Stimulated activated CD8-positive, alpha-beta memory T cell treated with anti-CD3 and anti-CD28 coated beads, Interleukin-12 subunit alpha, Interleukin-12 subunit beta, amount 100 ng/mL, for 24 hours (primary cell): ENCODE data around the gene TSHZ2.

ENCODE experiments used
- DNase-seq: peaks from one replicate; pipeline ENCODE4 v3.0.0-alpha.2; 2020; ENCODE audit errors: extremely low read depth

TSHZ2 gene

DNA sequence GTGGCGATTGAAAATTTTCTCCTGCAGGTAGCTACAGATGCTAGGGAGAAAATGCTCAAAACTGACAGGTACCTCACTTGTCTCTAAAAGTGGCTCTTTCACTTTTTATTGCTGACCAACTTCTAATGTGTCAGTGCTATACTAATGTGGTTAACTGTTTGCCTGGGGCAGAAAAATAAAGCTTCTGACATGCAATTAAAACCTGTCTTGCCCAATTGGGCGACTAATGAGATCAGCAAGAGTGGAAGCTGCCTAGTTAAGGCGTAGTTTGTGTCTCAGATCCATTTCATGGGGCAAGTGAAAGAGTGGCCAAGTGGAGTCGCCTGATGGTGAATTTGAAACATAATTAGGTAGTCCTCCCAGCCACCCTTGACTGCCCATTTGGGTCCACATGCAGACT, 193.3 kb downstream of the TSHZ2 start:
- no peak for DNase-seq

DNA sequence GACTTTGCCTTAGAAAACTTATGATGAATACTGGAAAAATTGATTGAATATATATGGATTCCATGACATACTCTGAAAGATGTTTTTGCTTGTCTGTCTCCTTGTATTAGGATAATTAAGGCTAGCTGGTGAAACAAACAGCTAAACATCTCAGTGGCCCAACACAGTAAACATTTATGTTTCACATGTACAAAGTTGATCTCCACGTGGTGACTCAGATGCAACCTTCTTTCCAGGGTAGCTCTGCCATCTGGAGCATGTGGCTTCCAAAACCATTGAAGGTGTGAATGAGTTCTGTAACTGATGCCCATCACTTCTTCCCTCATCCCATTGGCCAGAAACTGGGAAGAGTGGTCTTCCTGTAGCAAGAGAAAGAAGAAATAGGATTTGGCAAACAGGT, 196.3 kb downstream of the TSHZ2 start:
- DNase-seq, result no peak

DNA sequence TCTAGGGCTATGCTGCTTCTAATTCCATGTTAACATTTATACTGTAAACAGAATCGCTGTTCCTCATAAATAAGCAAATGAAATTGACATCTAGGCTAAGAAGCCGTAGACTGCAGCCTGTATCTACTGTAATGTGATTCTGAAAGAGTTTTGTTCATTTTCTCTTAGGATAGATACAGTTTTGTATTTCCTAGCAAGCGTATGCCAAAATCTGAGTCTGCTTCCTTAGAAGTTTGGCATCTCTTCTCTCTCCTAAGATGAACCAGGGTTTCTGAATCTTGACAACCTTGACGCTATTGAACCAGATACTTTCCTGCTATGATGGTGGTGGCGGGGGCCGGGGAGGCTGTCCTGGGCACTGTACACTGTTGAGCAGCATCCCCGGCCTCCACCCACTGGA, 198.0 kb downstream of the TSHZ2 start:
- no peak for DNase-seq

DNA sequence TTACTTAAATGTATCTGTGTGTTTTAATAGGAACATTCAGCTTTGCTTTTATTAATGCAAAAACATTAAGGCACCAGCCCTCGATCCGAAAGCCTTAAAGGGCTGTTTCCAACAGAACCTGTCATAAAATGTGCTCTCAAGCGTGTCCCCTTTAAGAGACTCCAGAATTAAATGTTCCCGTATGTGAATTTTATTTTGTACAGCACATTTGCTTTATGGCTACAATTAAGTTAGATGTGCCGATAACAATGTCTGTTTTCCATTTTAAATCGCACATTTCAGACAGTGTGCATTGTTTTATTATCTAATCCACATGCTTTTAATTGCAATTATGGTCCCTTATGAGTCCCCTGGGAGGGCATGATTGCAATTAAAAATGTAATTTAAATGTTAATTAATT, 198.9 kb downstream of the TSHZ2 start:
- DNase-seq, result no peak

DNA sequence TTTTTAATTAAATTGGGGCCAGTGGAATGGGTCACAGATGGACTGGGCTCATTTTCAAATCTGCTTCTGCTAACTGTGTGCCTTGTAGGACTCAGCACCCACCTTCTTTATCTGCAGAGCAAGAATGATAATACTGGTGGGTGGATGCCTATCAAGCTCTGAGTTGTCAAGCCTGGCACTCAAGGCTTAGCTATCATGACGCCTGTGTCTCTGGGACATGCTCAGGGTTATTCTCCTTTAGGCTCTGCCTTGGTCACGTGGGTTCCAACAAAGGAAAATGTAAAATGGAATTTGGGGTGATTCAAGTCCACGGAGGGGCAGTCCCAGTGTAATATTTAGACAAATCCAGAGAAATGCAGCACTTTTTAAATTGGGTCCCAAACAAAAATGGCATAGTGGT, 202.3 kb downstream of the TSHZ2 start:
- no peak for DNase-seq

DNA sequence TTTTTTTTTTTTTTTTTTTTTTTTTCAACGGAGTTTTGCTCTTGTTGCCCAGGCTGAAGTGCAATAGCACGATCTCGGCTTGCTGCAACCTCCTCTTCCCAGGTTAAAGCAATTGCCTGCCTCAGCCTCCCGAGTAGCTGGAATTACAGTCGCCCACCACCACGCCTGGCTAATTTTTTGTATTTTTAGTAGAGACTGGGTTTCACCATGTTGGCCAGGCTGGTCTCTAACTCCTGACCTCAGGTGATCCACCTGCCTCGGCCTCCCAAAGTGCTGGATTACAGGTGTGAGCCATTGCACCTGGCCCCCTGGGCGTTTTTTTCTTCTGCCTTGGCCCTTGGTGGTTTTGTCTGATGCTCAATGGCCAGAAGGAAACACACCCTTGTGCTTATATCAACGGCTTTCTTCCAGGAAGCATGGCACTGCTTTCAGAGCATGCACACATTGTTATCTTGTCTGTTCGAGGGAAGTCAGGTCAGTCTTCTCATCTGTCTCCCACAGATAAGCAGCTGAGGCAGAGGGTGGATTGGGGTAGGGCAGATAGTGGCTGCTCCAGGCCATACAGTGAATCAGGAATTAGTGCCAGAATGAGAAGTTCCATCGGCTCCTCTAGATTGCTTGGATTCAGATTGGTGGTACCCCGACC, 203.1 kb downstream of the TSHZ2 start:
- DNase-seq, result no peak

DNA sequence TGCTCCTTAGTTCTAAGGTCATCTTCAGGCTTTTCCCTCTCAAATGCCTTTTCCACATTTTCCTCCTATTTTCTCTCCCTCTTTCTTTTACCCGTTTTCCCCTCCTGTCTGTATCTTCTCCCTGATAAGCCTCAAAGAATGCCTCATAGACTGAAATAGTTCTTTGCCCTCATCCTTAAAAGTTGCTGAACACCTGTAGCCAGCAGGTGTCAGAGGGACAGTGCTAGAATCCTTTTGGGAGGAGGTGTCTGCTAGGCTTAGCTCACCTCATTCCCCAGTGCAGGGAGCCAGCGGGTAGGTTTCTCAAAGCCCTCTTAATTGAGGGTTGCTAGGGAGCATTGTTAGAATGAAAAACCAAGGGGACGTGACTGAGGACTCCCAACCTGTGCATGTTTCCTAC, 204.0 kb downstream of the TSHZ2 start:
- no peak for DNase-seq

DNA sequence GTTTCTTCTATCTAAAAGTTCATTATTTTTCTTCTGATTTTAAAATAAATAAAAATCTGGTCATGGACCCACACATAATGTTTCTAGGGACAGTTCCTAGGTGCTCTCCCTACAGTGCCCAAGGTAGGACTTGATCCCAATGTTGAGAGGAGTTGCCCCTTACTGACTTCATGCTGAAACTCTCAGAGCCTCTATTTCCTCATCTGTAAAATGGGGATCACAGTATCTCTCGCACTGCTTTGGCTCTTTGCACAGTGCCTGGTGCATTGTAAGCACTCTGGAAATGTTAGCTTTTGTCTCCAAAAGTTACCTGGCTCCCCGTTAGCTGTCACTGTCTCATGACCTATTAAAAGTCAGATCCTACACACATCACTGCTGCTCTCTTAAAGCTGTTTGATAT, 205.5 kb downstream of the TSHZ2 start:
- no peak for DNase-seq

DNA sequence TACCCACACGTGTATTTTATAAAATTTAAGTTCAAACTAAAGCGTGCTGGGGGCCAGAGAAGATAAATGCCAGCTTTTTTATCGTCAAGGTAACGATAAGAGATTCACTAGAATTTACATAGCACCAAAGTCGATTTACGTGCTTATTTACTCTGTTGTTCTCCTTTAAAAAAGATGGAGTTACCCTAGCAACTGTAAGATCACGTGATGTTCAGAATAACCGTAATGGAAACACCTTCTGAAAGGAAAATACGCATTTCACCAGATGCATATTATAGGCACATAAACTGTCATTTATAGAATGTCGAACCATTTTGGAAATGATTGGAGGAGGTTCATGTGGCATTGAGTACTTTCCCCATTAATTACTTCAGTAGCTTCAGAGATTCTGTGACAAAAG, 207.6 kb downstream of the TSHZ2 start:
- DNase-seq, result no peak

DNA sequence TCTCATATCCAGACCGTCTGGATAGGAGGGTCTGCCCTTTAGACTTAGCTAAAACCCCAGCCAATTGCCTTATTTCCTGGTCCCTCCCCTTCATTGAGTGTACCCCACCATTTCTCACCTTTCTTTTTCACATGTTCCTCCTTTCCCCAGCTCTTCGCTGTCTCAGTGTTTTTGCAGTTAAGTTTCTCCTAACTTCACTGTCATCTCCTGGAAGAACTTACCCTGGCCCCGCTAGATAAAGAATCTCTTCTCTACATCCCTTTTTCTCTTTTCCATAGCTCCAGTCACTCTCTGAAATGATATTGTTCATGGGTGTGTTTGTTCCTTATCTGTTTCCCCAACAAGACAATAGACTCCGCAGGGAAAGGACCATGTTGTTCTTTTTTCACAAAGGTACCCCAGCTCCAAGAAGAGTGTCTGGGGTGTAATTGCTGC, 208.8 kb downstream of the TSHZ2 start:
- DNase-seq, result no peak

DNA sequence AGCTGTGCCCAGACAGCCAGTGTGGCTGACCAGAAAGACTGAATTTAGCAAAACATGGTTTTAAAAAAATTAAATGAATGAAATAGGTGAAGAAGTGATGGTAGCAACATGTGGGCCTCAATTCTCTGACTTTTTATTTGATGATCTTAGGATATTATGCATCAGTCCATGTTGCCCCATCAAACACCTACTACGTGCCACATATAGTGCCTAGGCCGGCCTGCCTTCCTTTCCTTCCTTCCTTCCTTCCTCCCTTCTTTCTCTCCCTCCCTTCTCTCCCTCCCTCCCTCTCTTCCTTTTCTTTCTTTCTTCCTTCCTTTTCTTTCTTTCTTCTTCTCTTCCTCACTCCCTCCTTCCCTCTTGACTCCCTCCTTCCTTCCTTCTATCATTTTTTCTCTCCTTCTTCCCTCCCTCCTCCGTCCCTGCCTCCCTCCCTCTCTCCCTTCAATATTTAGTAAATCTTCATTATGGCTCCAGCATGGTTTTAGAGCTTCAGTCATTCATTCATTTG, 209.8 kb downstream of the TSHZ2 start:
- DNase-seq, result no peak

DNA sequence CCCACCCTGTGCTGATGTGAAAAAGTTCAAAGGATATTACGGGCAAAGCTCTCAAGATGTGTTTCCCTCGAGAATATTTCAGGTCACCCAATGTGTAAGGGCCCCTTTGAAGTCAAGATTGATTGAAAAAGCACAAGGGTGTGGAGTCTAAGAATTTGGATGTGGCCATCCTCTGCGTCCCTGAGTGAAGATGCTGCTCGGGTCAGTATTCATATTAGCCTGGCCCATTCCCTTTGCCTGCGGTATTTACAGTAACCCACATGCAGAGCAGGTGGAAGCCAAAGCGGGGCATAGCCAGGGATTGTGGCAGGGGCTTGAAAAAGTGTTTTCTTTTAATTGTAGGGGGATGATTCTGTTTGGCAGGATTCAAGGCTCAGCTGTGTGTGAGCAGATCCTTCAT, 211.0 kb downstream of the TSHZ2 start:
- no peak for DNase-seq

DNA sequence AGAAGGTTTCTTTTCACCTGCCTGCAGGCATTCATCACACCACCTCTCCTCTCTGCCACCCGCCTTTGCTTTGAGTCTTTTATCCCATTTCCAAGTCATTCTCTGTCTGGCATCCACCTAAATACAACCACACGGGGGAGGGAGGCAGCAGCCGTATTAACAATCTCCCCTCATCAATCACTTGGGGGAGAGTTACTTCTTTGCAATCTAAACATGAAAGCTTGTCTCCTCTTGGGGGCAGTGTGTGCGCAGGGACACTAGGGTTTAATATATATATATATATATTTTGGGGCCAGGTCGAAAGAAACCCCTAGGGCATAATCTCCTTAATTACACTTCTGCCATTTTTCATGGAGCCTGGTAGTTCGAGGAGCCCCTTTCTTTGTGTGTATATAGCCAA, 214.5 kb downstream of the TSHZ2 start:
- no peak for DNase-seq

DNA sequence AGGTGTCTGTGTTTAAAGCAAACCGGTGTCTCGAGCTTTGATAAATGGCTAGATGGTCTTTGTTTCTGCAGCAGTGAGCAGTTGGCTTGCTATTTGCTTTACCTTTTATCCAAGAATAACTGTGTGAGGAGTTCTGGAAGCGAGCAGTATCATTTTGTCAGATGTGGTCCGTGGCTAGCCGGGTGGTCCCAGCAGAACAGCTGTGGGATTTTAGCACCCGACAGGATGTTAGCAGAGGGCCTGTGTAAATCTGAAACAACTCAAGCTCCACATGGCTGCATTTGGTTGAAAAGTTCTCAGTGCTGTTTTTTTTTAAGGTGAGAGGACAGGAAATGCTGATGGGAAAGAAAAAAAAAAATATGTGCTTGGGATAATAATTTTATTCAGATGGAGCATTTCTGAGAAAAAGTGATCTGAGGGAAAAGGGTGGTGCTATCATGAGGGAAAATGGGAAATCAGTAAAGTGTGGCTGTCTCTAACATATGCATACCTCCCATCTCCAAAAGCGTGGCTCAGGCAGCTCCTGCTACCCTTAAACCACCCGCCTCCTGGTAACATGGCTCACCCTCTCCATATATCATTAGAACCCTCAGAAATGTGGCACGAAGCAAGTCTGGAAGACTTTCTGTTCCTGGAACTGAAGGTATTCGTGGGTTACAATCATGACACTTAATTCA, 215.4 kb downstream of the TSHZ2 start:
- no peak for DNase-seq

DNA sequence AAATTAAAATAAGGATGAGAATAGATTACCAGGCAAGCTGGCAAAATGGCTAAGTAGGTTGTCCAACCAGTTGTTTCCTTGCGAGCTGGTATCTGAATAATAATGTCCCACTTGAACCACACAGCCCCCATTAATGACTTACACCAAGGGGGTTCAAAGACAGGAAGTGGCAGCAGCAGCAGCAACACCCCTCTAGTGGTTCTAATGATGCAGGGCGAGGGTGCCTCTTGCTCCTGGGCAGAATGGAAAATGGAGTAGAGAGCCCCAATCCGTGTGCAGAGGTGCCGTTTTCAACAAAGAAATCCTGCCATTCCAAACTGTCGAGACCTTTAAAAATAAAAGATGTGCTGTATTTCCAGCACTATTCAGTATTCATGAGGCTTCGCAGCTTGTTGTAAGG, 218.1 kb downstream of the TSHZ2 start:
- DNase-seq, result no peak

DNA sequence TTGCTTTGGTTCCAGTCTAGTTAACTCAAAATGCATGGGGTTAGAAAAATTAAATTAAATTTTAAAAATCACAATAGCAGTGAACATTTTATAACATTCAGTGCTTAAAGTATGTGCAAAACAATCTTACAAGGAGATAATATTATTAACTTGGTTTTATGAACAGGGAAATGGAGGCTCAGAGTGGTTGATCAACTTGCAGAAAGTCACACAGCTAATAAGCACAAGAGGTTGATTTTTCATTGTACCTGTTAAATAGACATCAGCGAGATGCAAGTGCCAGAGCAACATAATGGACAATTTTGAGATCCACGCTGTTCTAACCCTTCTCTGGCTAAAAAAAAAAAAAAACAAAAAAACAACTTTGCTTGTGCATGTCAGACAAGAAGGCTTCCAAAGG, 219.8 kb downstream of the TSHZ2 start:
- DNase-seq, result no peak

DNA sequence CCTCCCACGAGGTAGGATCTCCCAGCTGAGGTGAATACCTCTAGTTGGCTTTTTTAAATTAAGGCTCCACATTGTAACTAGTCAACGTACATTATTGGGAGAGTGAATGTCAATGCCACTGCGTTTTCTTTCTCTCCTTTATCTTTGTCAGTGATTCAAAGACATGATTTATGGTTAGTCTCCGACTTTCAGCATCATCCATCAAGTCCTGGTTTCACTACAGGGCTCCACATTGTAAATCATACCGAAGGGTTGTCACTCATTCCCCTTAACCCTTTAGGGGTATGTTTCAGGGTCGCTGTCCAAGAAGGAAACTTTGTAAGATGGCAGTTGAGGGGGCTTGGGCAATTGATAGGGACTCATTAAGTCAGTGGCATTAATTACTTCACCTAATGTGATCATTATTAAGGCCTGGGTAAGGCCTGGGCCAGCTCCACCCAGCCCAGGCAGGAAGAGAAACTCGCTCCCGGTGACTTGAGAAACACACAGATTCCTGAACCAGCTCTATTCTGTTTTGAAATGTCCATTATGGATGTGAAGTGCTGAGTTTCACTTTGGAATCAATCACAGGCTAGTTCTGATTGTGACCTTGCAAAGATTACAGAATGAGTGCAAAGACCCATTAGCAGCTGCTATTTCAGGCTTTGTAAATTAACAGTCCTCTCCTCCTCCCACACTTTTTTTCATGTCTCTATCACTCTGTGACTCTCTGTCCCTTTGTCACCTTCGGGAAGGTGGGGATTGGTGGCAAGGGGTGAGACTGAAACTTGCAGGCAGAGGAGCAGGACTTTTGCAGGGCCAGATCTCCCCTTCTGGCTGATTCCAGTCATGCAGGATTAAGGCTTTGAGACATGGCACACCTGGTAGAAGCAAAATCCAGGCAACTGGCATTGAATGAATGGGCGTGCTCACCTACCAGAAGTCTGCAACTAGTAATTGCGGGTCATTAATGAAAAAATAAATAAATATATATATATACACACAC, 222.4 kb downstream of the TSHZ2 start:
- no peak for DNase-seq

DNA sequence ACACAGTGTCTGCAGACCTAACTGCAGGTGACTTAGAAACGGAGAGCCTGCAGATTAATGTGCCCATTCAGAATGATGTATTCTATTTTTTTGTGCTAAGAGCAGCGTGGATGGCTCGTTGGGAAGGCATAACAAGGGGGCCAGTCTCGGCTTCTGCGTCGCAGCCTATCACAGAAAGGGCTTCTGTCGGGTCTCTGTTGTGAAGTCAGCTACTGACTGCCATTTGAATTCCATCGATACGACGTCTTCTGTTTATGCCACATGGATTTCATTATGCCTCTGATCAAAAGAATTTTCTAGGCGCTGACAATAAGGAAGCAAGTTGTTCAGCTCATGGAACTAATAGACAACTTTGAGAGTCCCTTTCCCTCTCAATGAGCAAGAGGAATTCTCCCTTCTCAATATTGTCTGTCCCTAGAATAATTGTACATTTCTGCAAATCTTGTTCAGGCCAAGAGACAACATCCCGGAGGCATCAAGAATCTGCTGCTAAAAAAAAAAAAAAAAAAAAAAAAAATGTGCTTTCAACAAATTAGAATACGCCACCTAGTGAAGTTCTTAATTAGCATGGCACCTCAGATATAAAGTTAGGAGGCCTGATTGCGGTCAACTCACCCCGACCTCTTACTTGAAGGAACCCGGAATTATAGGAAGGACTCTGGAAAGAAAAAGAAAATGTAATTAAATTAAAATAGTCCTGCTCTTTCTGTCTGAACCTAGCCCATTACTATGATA, 223.9 kb downstream of the TSHZ2 start:
- DNase-seq, result no peak

DNA sequence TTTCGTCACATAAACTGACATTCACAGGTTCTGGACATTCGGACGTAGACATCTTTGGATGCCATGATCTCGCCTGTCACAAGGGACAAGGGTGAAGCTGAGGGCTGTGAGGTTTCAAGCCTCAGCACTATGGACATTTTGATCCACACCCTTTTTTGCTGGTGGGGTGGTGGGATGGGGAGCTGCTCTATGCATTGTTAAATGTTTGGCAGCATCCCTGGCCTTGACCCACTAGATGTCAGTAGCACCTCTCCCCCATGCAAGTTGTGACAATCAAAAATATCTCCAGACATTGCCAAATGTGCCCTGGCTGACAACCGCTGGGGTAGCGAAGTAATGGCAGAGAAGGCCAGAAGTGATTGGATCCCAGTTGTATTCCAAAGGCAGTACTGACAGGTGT, 229.4 kb downstream of the TSHZ2 start:
- no peak for DNase-seq

DNA sequence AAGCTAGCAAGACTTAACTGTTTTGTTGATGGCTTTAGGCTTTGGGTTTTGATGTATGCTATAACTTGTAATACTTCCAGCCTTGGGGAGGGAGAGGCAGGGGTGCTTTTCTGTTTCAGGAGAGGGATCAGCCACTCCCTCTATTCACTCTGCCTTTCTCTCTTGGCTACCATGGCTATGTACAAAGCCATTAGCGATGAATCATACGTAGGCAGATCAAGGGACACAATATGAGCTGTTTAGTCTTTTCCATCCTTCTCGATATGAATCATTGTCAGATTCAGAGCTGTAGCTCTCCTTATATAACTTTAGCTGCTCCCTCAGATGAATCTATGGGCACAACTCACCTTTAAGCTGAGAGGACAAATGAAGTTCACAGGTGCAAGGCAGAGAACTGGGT, 230.6 kb downstream of the TSHZ2 start:
- DNase-seq, result no peak

DNA sequence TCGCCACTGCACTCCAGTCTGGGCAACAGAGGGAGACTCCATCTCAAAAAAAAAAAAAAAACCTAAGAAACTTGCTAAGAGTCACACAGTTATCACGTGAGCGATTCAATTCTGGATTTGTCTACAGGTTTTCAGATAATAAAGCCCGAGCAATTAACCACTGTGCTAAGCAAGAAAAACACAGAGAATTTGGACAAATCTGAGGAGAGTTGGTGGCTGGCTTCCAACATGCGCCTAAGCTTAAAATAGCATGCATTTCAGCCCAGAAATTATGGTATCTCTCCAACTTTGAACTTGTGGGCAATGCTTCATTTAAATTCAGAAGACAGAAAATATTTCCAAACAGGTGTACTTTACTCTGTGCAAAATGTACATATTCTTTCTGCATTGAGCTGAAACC, 232.9 kb downstream of the TSHZ2 start:
- no peak for DNase-seq
